Heart left ventricle (tissue), 13 donors: ENCODE results near the gene PEF1.

Experiments used
- CTCF ChIP-seq, 12 donors: fragments of 200-600 bp; sonication (generic) in 4 of 12; IDR thresholded peaks; one replicate each; pipeline versions ENCODE4 v1.5.0 to v1.8.0; 2018 to 2022; ENCODE audit warnings: antibody characterized with exemption in 12 of 12, mild to moderate bottlenecking in 5 of 12
- POLR2A ChIP-seq, 2 donors: fragments of 450-650 bp; IDR thresholded peaks; one replicate each; pipeline ENCODE4 v1.6.1; 2017; ENCODE audit warnings: antibody characterized with exemption in 2 of 2, mild to moderate bottlenecking in 2 of 2, moderate library complexity in 2 of 2
- donor health status: ischemic (EF 13 %, LVEDD 7.1; RV severe dilation, severe dysfunction).
- donor health status: DM: no; HTN: yes; CAD: no.
- donor health status: DM: no; HTN: no; CAD: no.
- donor health status: ischemic (EF 25% LVEDD 6.9; RV normal size, moderate dysfunction).
- donor health status: ischemic (EF 25% LVEDD 5.7; RV mildly dilated, moderate dysfunction).
- donor health status: ischemic (EF 35%, LVEDD 5.7; RV mildly dilated, moderate dysfunction).
- donor health status: nonischemic (EF 11% LVEDD 7.7; RV severe dilation, severe dysfunction).
- donor health status: DM: yes; HTN: yes; CAD: no.
- donor health status: PGD.
- donor health status: ischemic (EF 29% LVEDD 5.4; RV normal size, mild dysfunction).
- donor health status: nonischemic (EF 23%, LVEDD 6.1; RV moderate dilation, normal function).

- no peak for TF ChIP-seq CTCF (IDR thresholded peaks at IDR 0.05)
- no peak for TF ChIP-seq POLR2A (IDR thresholded peaks at IDR 0.05)
Observed at GRCh38 chr1:31677401-31677800, 32.7 kb upstream of the PEF1 start.
